GM21723 (cell line): Measurements from ENCODE around the gene PTCH1.

Source experiments
- ATAC-seq: cut with Tn5 transposase; IDR thresholded peaks from one replicate; pipeline ENCODE4 v1.9.1; 2021; ENCODE audit warnings: mild to moderate bottlenecking, moderate library complexity; ENCODE audit not compliant: unreplicated experiment

The PTCH1 gene

GRCh38 chr9:95513711-95514110 is 3.1 kb downstream of the PTCH1 start:
- ATAC-seq: no peak

- ATAC-seq: no peak
Observed at GRCh38 chr9:95512709-95513095, 4.1 kb downstream of the PTCH1 start.

DNA sequence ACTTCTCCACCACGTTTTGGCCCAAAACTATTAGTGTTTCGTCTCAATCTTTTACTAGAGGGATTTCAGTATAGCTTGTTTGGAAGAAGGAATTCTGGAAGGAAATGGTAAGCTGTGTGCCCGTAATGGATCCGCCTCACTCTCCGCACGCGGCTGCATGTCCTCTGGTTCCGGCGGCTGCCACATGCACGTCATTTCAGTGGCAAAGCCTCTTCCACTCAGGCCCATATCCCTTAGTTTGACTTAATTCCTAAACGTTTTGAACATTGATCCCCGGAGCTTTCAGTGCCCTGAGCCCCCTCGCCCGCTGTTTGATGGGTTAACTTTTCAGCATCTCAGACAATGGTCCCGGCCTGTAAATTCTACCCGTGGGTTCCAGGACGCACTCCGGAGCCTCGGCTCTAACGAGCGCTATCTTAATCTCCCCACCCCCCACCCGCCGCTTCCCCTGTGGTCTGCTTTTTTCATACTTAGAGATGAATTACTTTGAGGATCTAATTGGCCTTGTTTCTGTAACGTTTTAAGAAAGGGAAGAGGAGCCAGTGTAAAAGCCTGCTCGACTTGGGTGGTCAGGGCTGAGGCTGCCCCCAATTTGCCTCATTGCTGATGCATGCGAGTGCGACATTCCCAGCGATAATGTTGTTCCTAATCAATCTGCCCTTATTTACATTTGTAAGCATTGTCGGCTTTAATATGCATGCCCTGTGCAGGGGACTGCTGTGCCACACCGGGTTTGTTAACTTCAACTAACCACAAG is 4.6 kb downstream of the PTCH1 start:
- ATAC-seq: no peak

GRCh38 chr9:95511616-95511931 is 5.2 kb downstream of the PTCH1 start:
- ATAC-seq: no peak

- ATAC-seq: peak; percentile 47
Observed at GRCh38 chr9:95510709-95511615, 5.8 kb downstream of the PTCH1 start.

GRCh38 chr9:95509851-95510708 is 6.7 kb downstream of the PTCH1 start:
- no peak for ATAC-seq

DNA sequence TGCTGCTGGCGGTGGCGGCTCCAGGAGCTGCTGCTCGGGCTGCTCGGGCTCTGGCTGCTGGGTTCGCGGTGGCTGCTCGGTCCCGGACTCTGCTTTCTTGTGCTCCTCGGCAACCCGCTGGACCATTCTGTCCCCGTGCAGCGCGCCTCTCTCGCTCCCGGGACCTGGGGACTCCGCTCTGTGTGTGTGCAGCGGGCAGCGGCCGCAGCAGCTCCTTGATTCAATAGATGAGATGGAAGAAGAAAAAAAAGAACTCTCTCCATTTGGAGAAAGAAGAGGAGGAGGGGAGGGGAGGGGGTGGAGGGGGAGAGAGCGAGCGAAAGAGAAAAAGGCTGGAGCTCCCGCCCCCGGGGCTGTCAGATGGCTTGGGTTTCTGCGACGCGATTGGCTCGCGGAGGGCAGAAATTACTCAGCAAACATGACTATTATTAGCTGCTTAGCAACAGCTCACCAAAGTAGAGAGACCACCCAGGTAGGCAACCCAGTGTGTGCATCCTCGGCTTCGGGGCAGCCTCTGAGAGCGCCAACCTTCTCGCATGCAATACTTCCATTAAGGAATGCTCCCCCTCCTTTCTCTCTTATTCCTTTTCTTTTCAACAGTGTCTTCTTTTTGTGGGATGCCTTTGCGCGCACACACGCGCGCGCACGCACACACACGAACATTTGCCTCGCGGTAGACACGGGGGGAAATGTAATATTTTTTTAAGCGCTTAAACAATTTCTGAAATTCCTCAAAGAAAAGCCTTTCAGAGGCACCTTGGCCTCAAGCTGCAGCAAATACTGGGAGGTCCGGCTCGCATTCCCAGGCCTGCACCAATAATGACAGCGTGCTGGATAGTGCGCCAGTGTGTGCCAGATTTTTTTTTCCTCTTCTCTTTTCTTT is 7.6 kb downstream of the PTCH1 start:
- ATAC-seq: peak; percentile 37

DNA sequence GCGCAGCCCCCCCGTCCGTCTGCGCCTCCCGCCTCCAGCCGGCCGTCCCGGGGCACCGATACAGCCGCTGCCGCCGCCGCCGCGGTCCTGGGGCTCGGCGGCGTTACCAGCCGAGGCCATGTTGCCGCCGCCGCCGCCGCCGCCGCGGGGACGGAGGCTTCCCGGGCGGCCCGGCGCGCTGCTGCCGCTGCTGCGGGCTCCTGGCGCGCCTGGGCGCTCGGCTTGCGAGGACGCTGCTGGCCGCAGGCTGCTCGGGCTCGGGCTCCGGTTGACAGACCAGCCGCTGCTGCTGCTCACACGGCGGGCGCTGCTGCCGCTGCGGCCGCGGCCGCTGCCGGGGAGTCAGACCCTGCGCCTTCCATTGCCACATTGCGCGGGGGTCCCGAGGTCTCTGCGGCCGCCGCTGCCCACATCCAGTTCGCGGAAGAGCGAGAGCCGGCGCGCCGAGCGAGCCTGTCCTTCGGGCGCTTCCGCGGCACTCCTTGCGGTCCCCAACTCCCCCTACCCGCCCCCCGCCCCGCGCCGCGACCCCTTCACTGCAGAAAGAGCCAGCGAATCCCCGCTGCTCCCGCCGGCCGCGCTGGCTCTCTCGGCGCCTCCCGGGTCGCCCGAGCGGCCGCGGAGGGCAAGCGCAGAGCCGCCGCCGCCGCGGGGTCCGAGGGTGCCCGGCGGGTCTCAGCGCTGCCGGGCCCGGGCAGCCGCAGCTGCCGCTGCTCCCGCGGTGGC is 8.4 kb downstream of the PTCH1 start:
- peak; percentile 0 for ATAC-seq

DNA sequence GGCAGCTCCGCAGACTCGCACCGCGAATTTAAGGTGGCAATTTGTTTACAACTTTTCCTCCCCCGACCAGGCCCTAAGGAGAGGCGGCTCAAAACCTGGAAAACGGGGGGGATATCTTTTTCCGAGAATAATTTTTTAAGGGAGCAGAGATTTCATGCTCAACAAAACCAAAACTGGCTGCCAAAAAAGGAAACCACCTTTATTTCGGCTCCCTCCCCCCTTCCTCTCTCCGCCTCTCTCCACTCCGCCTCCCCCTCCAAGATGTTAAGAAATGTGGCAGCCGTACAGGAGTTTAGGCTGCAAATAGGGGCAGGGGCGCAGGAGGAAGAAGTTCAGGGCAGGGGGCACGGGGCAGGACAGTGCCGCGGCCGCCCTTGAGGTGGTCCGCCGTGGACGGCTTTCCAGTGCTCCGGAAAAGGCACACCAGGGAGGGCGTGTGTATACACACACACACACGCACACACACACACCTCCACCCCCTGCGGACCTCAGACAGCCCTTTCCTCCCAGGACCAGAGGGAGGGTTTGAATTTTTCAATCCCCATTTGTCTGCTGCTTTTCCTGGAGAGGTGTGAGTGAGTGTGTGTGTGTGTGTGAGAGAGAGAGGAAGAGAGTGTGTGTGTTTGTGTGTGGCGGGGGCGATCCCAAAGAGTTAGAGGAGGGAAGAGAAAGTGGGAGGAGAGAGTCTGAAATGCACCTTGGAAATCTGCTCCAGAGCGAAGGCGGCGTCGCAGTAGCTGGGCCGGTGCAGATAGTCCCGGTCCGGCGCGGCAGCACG is 9.1 kb downstream of the PTCH1 start:
- no peak for ATAC-seq

GRCh38 chr9:95506678-95507463 is 9.9 kb downstream of the PTCH1 start:
- ATAC-seq: peak; percentile 6

DNA sequence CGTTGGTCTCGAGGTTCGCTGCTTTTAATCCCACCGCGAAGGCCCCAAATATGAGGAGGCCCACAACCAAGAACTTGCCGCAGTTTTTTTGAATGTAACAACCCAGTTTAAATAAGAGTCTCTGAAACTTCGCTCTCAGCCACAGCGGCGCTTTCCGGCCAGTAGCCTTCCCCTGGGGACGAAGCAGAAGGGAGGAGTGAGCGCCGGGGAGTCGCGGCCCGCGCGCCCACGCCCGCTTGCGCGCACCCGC is 10.4 kb downstream of the PTCH1 start:
- peak; percentile 19 for ATAC-seq

DNA sequence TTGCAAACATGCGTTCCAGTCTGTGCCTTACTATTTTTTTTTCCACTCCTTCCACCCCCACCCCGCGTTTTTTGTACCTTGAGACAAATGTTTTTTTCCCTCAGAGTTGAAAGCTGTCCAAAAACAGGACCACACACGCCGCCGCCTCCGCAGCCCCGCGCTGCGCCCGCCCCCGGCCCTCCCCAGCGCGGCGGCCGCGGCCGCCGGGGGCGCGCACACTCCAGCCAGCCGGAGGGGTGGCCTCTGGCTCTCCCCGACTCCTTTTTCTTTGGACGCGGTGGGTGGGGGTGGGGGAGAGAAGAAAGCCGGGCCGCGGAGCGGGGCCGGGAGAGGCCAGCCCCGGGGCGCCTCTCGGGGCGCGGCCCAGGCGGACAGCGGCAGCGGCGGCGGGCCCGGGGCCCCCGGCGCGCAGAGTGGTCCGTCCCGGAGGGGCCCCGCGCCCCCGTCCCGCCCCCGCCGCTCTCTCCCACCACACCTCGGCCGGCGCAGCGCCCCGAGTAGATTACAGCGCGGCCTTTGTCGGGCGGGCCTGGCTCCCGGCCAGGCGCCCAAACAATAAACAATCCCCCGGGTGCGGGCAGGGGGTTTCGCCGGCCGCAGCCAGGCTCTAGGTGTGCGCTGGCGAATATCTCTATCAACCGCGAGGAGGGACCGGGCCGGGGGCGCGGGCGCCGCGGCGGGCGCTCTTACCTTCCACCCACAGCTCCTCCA is 10.9 kb downstream of the PTCH1 start:
- ATAC-seq: peak; percentile 30

DNA sequence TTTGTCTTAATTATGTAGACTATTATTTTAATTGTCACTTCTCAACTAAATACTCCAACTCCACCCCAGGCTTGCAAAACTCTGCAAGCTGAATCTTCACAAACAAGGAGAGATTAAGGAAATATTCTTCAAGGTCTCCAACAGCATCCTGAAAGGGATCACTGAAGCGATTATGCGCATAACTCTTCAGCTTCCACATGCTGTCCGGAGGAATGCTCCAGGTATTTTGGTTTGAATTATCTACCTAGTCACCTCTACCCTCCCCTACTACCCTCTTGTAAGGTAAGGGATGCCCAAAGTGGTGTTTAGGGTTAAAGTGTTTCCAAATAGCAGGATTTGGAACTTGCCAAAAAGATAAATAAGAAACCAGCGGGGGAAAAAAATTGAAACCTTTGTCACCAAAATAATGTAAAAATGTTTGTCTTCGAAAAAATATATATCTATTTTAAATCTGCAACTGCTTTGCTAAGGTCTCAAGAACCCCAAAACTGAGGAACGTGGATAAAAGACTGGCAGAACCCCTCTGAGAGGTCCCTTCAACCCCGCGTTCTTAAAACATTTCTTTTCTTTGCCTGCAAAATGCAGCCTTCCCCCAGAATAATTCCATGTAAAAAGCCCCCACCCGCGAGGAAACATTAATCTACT is 11.6 kb downstream of the PTCH1 start:
- no peak for ATAC-seq

DNA sequence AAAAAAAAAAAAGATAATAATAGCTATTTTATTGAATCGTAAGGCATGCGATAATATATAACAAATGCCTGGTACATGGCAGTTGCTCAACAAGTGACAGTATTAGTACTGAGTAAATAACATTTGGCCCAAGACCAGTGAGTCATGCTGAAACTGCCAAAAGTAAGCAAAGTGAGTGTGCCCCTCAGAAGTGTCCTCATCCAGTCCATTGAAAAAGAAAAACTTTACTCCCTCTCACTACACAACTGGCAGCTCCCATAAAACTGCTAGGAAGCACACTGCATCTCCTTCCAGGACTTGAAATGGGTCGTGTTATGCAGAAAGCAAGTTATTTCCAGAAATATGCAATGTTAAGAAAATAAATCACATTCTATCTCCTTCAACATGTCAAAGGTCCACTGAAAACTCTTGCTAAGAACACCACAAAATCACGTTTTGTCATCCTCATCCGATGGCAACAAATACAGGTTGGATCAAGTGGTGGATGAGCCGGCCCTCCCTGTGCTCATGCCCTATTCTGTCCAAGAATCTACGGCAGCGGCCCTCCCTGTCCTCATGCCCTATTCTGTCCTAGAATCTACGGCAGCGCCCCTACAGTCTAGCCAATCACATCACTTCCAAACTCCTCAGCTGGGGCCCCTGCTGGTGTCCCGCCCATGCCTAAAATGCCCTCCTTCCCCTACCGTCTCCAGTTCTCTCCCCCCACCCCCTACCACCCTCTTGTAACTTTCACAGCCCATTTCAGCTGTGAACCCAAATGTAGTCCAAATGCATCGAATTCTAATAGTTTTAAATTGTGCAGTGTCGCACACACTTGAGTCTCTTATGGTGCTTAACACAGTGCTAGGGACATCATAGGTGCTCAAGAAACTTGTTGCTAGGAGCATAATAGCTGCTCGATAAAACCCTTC is 12.5 kb downstream of the PTCH1 start:
- ATAC-seq: no peak

DNA sequence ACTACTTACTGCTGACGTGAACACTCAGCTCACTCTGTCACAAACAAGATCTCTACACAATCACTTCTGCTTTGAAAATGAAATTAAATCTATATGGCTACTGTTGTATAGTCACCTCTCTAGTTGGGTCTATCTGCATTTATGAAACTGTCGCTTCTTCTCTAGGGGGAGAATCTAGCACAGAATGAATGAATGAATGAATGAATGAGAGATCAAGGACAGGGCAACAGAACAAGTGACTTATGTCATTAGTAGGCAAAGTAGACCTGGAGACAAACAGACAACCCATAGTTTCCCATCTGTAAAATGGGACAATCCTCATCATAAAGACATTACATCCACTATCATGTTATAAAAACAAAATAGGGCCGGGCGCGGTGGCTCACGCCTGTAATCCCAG is 13.4 kb downstream of the PTCH1 start:
- no peak for ATAC-seq

- no peak for ATAC-seq
Observed at GRCh38 chr9:95502248-95502647, 14.5 kb downstream of the PTCH1 start.
